Smooth muscle cell (in vitro differentiated cells): ENCODE results near the gene NFX1. TPM values are rescaled to one million over a fixed set of nuclear protein-coding genes. Genes with fewer than 3 reads are reported as not detected.

Source experiments
- DNase-seq: peaks from one replicate; lab custom pipeline; 2025; ENCODE audit not compliant: unreplicated experiment; lab: John Stamatoyannopoulos, UW
- H2AFZ ChIP-seq: fragments of 200-600 bp; sonication (generic); 2 replicates; pipeline ENCODE4 v1.6.0; 2016; ENCODE audit warnings: antibody characterized with exemption, low read depth, mild to moderate bottlenecking
- H3F3A ChIP-seq: fragments of 200-600 bp; sonication (generic); 2 replicates; pipeline ENCODE4 v1.6.0; 2017; ENCODE audit warnings: antibody characterized with exemption, low read depth
- H3K27ac ChIP-seq: fragments of 200-600 bp; sonication (generic); 2 replicates; pipeline ENCODE4 v1.5.1; 2016; ENCODE audit warnings: low read depth, mild to moderate bottlenecking
- H3K27me3 ChIP-seq: fragments of 200-600 bp; sonication (generic); 2 replicates; pipeline ENCODE4 v1.6.1; 2016; ENCODE audit warnings: low read depth, mild to moderate bottlenecking
- H3K36me3 ChIP-seq: fragments of 200-600 bp; sonication (generic); 2 replicates; pipeline ENCODE4 v1.5.1; 2016; ENCODE audit warnings: low read depth
- H3K4me1 ChIP-seq: fragments of 200-600 bp; sonication (generic); 2 replicates; pipeline ENCODE4 v1.5.1; 2016; ENCODE audit warnings: low read depth
- H3K4me2 ChIP-seq: fragments of 200-600 bp; sonication (generic); 2 replicates; pipeline ENCODE4 v1.6.0; 2016; ENCODE audit warnings: mild to moderate bottlenecking
- H3K4me3 ChIP-seq: fragments of 200-600 bp; sonication (generic); 2 replicates; pipeline ENCODE4 v1.5.1; 2016; ENCODE audit warnings: mild to moderate bottlenecking
- H3K79me2 ChIP-seq: fragments of 200-600 bp; sonication (generic); 2 replicates; pipeline ENCODE4 v1.6.0; 2016; ENCODE audit warnings: low read depth, mild to moderate bottlenecking
- H3K9ac ChIP-seq: fragments of 200-600 bp; sonication (generic); 2 replicates; pipeline ENCODE4 v1.6.0; 2016; ENCODE audit warnings: low read depth
- H3K9me3 ChIP-seq: fragments of 200-600 bp; sonication (generic); replicated peaks from 2 replicates; pipeline ENCODE4 v1.5.1; 2016; ENCODE audit warnings: low read depth
- H4K20me1 ChIP-seq: fragments of 200-600 bp; sonication (generic); 2 replicates; pipeline ENCODE4 v1.6.0; 2016; ENCODE audit warnings: low read depth
- CTCF ChIP-seq: fragments of 200-600 bp; sonication (generic); IDR thresholded peaks from 2 replicates; pipeline ENCODE4 v1.5.1; 2017; ENCODE audit warnings: borderline replicate concordance, mild to moderate bottlenecking, antibody characterized with exemption; ENCODE audit not compliant: insufficient read depth, poor library complexity, severe bottlenecking
- WGBS: methylation state at CpG from one replicate; pipeline ENCODE4 v1.1.7; 2016; ENCODE audit warnings: low lambda C conversion rate; 5-methylcytosine and 5-hydroxymethylcytosine counted together
- polyA plus RNA-seq: library from polyadenylated mRNA; unstranded; fragments of >200 nt; fragmentation: Nextera tagmentation; extraction: Ambion mirVana; gene quantifications from 2 replicates; pipeline ENCODE4 v1.2.1, GENCODE V29; 2016
- total RNA-seq: library from RNA; depleted of rRNA; stranded (reverse); fragments of >200 nt; gene quantifications from 2 replicates; pipeline ENCODE4 v1.2.3, GENCODE V29; 2014

NFX1 gene
- total and polyA plus RNA-seq, 2 experiments from 2014 or later, result 19.3 to 22.8 TPM

- peaks cover 12% of the 10 kb centered on the region for H3K4me1 ChIP-seq
- H3K27ac ChIP-seq, result peak within 1 kb of the TSS; percentile 67
- H3K4me3 ChIP-seq, result peak within 1 kb of the TSS; percentile 98
- DNase-seq, result peak; percentile 96
- peak within 1 kb of the TSS; percentile 86 for H3K9ac ChIP-seq
- peak within 1 kb of the TSS; percentile 98 for H3K4me2 ChIP-seq
- no peaks in the 10 kb centered on the region for H3K9me3 ChIP-seq
- H4K20me1 ChIP-seq, result no peaks in the 10 kb centered on the region
- H3K36me3 ChIP-seq, result peaks cover 24% of the 10 kb centered on the region
- TF ChIP-seq CTCF, result no peak
- H3K79me2 ChIP-seq, result peaks cover 29% of the 10 kb centered on the region
- H3F3A ChIP-seq, result no peaks in the 10 kb centered on the region
- peak within 1 kb of the TSS; percentile 96 for H2AFZ ChIP-seq
- 1% methylated on average over 30 of the region's 67 CpGs for WGBS
- no peaks in the 10 kb centered on the region for H3K27me3 ChIP-seq
Observed at GRCh38 chr9:33264473-33265177, 25.7 kb upstream of the NFX1 start, which contains the start of the genes BAG1 and CHMP5. Gene BAG1 (minus strand): TSS chr9:33264708. Gene CHMP5 (plus strand): TSS chr9:33265049. CDS start chr9:33265079, 30 bp downstream.

- 48% methylated on average over 8 of the region's 13 CpGs for WGBS
- no peak for DNase-seq
- Histone ChIP-seq H3K4me1 (peaks cover 12% of the 10 kb centered on the region), H3K27me3 (no peaks in the 10 kb centered on the region), H3F3A (no peaks in the 10 kb centered on the region), H2AFZ (no peak overlapping the region), H3K36me3 (peaks cover 17% of the 10 kb centered on the region), H4K20me1 (no peaks in the 10 kb centered on the region), H3K4me2 (peak overlapping the region; percentile 98), H3K4me3 (peak overlapping the region; percentile 98), H3K9ac (peak overlapping the region; percentile 86), H3K9me3 (no peaks in the 10 kb centered on the region), H3K27ac (peak overlapping the region; percentile 67), H3K79me2 (peaks cover 29% of the 10 kb centered on the region)
- TF ChIP-seq CTCF, result no peak
Observed at GRCh38 chr9:33265211-33265865, 25.0 kb upstream of the NFX1 start.

GRCh38 chr9:33267151-33267767, 23.1 kb upstream of the NFX1 start:
- Histone ChIP-seq H3K79me2 (peaks cover 29% of the 10 kb centered on the region), H4K20me1 (no peaks in the 10 kb centered on the region), H3K36me3 (peaks cover 17% of the 10 kb centered on the region), H3F3A (no peaks in the 10 kb centered on the region), H3K4me3 (no peak overlapping the region), H3K4me2 (no peak overlapping the region), H3K27ac (no peak overlapping the region), H2AFZ (no peak overlapping the region), H3K9me3 (no peaks in the 10 kb centered on the region), H3K9ac (no peak overlapping the region), H3K27me3 (no peaks in the 10 kb centered on the region), H3K4me1 (peaks cover 12% of the 10 kb centered on the region)
- no peak for DNase-seq
- no peak for TF ChIP-seq CTCF
